HEK293 (cell line): ENCODE measurements around the gene CAPN10.

ENCODE experiments used
- GLI4 ChIP-seq: fragments of 450-650 bp; formaldehyde crosslinking; IDR thresholded peaks from 2 replicates; pipeline ENCODE4 v1.5.1; 2016; ENCODE audit warnings: missing biosample characterization, missing genetic modification characterization
- PBX3 ChIP-seq: sonication (generic); formaldehyde crosslinking; IDR thresholded peaks from 2 replicates; pipeline ENCODE4 v1.8.1; 2022; ENCODE audit warnings: mild to moderate bottlenecking, moderate library complexity, missing genetic modification reagents
- PRDM4 ChIP-seq: fragments of 450-650 bp; formaldehyde crosslinking; IDR thresholded peaks from 2 replicates; pipeline ENCODE4 v1.5.1; 2017; ENCODE audit warnings: missing biosample characterization, missing genetic modification characterization
- PRDM6 ChIP-seq: fragments of 450-650 bp; formaldehyde crosslinking; IDR thresholded peaks from 2 replicates; pipeline ENCODE4 v1.5.1; 2017; ENCODE audit warnings: missing biosample characterization, missing genetic modification characterization
- SCRT1 ChIP-seq: fragments of 450-650 bp; formaldehyde crosslinking; IDR thresholded peaks from 2 replicates; pipeline ENCODE4 v1.5.1; 2016; ENCODE audit warnings: missing biosample characterization, missing genetic modification characterization, borderline replicate concordance
- SCRT2 ChIP-seq: fragments of 450-650 bp; formaldehyde crosslinking; IDR thresholded peaks from 2 replicates; pipeline ENCODE4 v1.5.1; 2016; ENCODE audit warnings: missing biosample characterization, missing genetic modification characterization
- SP2 ChIP-seq: fragments of 450-650 bp; formaldehyde crosslinking; IDR thresholded peaks from 2 replicates; pipeline ENCODE4 v1.5.1; 2016; ENCODE audit warnings: missing biosample characterization, missing genetic modification characterization
- ZBTB21 ChIP-seq: fragments of 450-650 bp; formaldehyde crosslinking; IDR thresholded peaks from 2 replicates; pipeline ENCODE4 v1.5.1; 2017; ENCODE audit warnings: missing biosample characterization, missing genetic modification characterization
- ZBTB26 ChIP-seq: fragments of 450-650 bp; formaldehyde crosslinking; optimal IDR thresholded peaks from 2 replicates; pipeline ENCODE3; 2016; ENCODE audit warnings: missing biosample characterization, mild to moderate bottlenecking, missing genetic modification characterization
- ZBTB7A ChIP-seq: fragments of 450-650 bp; formaldehyde crosslinking; IDR thresholded peaks from 2 replicates; pipeline ENCODE4 v1.5.1; 2016; ENCODE audit warnings: low read depth, missing biosample characterization, missing genetic modification characterization
- ZFP37 ChIP-seq: fragments of 450-650 bp; formaldehyde crosslinking; IDR thresholded peaks from 2 replicates; pipeline ENCODE4 v1.5.1; 2016; ENCODE audit warnings: missing biosample characterization, missing genetic modification characterization
- ZFP69B ChIP-seq: fragments of 450-650 bp; formaldehyde crosslinking; IDR thresholded peaks from 2 replicates; pipeline ENCODE4 v1.5.1; 2016; ENCODE audit warnings: missing biosample characterization, missing genetic modification characterization
- ZNF148 ChIP-seq: fragments of 450-650 bp; formaldehyde crosslinking; IDR thresholded peaks from 2 replicates; pipeline ENCODE4 v1.5.0; 2017; ENCODE audit warnings: missing biosample characterization, missing genetic modification characterization, borderline replicate concordance
- ZNF18 ChIP-seq: fragments of 450-650 bp; formaldehyde crosslinking; IDR thresholded peaks from 2 replicates; pipeline ENCODE4 v1.5.1; 2016; ENCODE audit warnings: missing biosample characterization, missing genetic modification characterization
- ZNF2 ChIP-seq: fragments of 450-650 bp; formaldehyde crosslinking; IDR thresholded peaks from 2 replicates; pipeline ENCODE4 v1.5.1; 2016; ENCODE audit warnings: missing biosample characterization, missing genetic modification characterization
- ZNF202 ChIP-seq: fragments of 450-650 bp; formaldehyde crosslinking; IDR thresholded peaks from 2 replicates; pipeline ENCODE4 v1.5.1; 2016; ENCODE audit warnings: missing biosample characterization, missing genetic modification characterization, borderline replicate concordance
- ZNF23 ChIP-seq: fragments of 450-650 bp; formaldehyde crosslinking; IDR thresholded peaks from 2 replicates; pipeline ENCODE4 v1.5.1; 2016; ENCODE audit warnings: missing biosample characterization, missing genetic modification characterization, borderline replicate concordance
- ZNF302 ChIP-seq: fragments of 450-650 bp; formaldehyde crosslinking; IDR thresholded peaks from 2 replicates; pipeline ENCODE4 v1.5.1; 2016; ENCODE audit warnings: missing biosample characterization, missing genetic modification characterization, low read depth
- ZNF391 ChIP-seq: fragments of 450-650 bp; formaldehyde crosslinking; IDR thresholded peaks from 2 replicates; pipeline ENCODE4 v1.5.1; 2016; ENCODE audit warnings: low read depth, missing biosample characterization, missing genetic modification characterization, borderline replicate concordance
- ZNF426 ChIP-seq: fragments of 450-650 bp; formaldehyde crosslinking; IDR thresholded peaks from 2 replicates; pipeline ENCODE4 v1.5.1; 2017; ENCODE audit warnings: missing biosample characterization, missing genetic modification characterization, mild to moderate bottlenecking, inconsistent platforms, moderate library complexity
- ZNF510 ChIP-seq: fragments of 450-650 bp; formaldehyde crosslinking; IDR thresholded peaks from 2 replicates; pipeline ENCODE4 v1.5.1; 2018; ENCODE audit warnings: mild to moderate bottlenecking, missing genetic modification characterization, missing biosample characterization; ENCODE audit not compliant: insufficient replicate concordance
- ZNF580 ChIP-seq: fragments of 450-650 bp; formaldehyde crosslinking; IDR thresholded peaks from 2 replicates; pipeline ENCODE4 v1.5.1; 2016; ENCODE audit warnings: missing biosample characterization, missing genetic modification characterization
- ZNF596 ChIP-seq: fragments of 450-650 bp; IDR thresholded peaks from 2 replicates; pipeline ENCODE4 v1.5.0; 2018; ENCODE audit warnings: missing biosample characterization, mild to moderate bottlenecking, missing genetic modification characterization, moderate library complexity
- ZNF600 ChIP-seq: fragments of 450-650 bp; formaldehyde crosslinking; IDR thresholded peaks from 2 replicates; pipeline ENCODE4 v1.5.1; 2016; ENCODE audit warnings: missing biosample characterization, missing genetic modification characterization
- ZNF645 ChIP-seq: fragments of 450-650 bp; formaldehyde crosslinking; IDR thresholded peaks from 2 replicates; pipeline ENCODE4; 2016; ENCODE audit warnings: missing biosample characterization, missing genetic modification characterization
- ZNF707 ChIP-seq: fragments of 450-650 bp; formaldehyde crosslinking; IDR thresholded peaks from 2 replicates; pipeline ENCODE4 v1.5.1; 2016; ENCODE audit warnings: missing biosample characterization, missing genetic modification characterization
- ZNF843 ChIP-seq: fragments of 450-650 bp; formaldehyde crosslinking; IDR thresholded peaks from 2 replicates; pipeline ENCODE4 v1.5.1; 2016; ENCODE audit warnings: missing biosample characterization, missing genetic modification characterization

The CAPN10 gene

GRCh38 chr2:240586198-240586918 is at the start of gene CAPN10 (continued):
- TF ChIP-seq ZNF510 (no peak), PRDM4 (tag by site-specific recombination) (peak; percentile 0; the same call in 1 of the 2 replicates), SCRT2 (no peak), ZNF302 (tag by site-specific recombination) (no peak), ZNF202 (tag by site-specific recombination) (no peak), ZNF18 (tag by site-specific recombination) (no peak), SCRT1 (tag by site-specific recombination) (no peak), ZBTB21 (tag by site-specific recombination) (0 out of 2 replicates have a peak, but pooled peaks have one; percentile 18), PBX3 (0 out of 2 replicates have a peak, but pooled peaks have one; percentile 73), PRDM6 (tag by site-specific recombination) (no peak), GLI4 (tag by site-specific recombination) (no peak), ZNF426 (no peak), ZBTB26 (tag by site-specific recombination) (peak; percentile 45), ZNF596 (tag by site-specific recombination) (no peak), SP2 (tag by site-specific recombination) (peak; percentile 76), ZBTB7A (no peak), ZNF645 (tag by site-specific recombination) (no peak), ZNF2 (tag by site-specific recombination) (peak; percentile 36; the same call in 1 of the 2 replicates), ZNF600 (tag by site-specific recombination) (no peak), ZNF580 (no peak), ZNF843 (tag by site-specific recombination) (peak; percentile 58), ZNF391 (tag by site-specific recombination) (peak; percentile 66; the same call in 1 of the 2 replicates), ZNF148 (no peak), ZNF707 (tag by site-specific recombination) (no peak), ZFP37 (tag by site-specific recombination) (0 out of 2 replicates have a peak, but pooled peaks have one; percentile 28), ZFP69B (no peak), ZNF23 (tag by site-specific recombination) (no peak)
